ENCODE measurements around the gene SPP2.

Gene SPP2

GRCh38 chr2:234083572-234084348, 33.3 kb downstream of the SPP2 start:
- in situ Hi-C loops (cut with HindIII; ENCODE audit: low sequenced_read_pairs) = no loop called here

GRCh38 chr2:234091432-234091879, 41.0 kb downstream of the SPP2 start:
- in situ Hi-C loops (cut with HindIII; ENCODE audit: low sequenced_read_pairs) = no loop called here

DNA sequence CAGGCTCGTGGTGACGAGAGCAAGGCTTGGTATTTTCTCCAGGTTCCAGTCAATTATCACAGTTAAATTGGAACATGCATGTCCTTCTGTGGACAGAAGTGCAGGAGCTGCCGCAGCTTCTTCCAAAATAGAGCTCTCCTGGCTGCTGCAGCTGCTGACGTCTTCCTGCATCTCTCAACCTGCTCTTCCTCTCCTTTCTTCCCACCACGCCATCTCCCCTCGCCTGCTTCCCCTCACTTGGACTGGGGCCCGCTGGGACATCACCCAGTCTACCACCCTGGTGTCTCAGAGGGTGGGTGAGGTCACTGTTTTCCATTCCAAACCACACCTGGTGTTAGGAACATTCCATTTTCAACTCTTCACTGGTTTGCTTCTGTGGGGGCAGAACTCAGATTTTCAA, 41.4 kb downstream of the SPP2 start:
- in situ Hi-C loops (cut with HindIII; ENCODE audit: low sequenced_read_pairs) = no loop called here

GRCh38 chr2:234092344-234092743, 41.8 kb downstream of the SPP2 start:
- in situ Hi-C loops (cut with HindIII; ENCODE audit: low sequenced_read_pairs) = no loop called here

- in situ Hi-C loops (cut with HindIII; ENCODE audit: low sequenced_read_pairs) = no loop called here
Measured at GRCh38 chr2:234095301-234095700, 44.8 kb downstream of the SPP2 start.

- in situ Hi-C loops (cut with HindIII; ENCODE audit: low sequenced_read_pairs) = no loop called here
Measured at GRCh38 chr2:234096164-234096563, 45.7 kb downstream of the SPP2 start.

DNA sequence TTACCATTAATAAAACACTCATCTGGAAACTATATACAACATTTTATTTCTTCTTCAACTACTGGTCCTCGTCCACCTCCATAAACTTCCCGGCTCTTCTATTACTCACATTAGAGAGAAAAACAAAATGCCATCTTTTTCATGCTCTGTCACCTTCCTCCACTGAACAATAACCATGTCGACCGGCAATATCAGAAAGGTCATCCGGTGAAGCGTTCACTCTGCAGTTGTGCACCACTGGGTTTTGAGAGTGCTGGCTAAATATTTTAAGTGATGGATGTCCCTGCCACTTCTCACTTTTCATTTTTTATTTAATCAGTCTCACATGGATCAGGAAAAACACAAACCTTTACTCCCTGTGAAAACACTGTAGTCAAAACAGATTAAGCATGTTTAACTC, 48.2 kb downstream of the SPP2 start:
- in situ Hi-C loops (cut with HindIII; ENCODE audit: low sequenced_read_pairs) = no loop called here

DNA sequence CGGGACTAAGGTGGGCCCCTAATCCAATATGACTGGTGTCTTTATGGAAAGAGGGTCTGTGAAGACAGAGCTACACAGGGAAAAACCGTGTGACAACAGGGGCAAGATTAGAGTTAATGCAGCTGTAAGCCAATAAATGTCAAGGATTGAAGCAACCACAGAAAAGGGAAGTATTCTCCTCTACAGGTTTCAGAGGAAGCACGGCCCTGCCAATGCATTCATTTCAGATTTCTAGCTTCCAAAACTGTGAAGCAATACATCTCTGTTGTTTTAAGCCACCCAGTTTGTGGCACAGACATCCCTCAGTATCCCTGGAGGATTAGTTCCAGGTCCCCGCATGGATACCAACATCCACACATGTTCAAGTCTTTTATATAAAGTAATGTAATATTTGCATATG, 48.8 kb downstream of the SPP2 start:
- in situ Hi-C loops (cut with HindIII; ENCODE audit: low sequenced_read_pairs) = no loop called here

DNA sequence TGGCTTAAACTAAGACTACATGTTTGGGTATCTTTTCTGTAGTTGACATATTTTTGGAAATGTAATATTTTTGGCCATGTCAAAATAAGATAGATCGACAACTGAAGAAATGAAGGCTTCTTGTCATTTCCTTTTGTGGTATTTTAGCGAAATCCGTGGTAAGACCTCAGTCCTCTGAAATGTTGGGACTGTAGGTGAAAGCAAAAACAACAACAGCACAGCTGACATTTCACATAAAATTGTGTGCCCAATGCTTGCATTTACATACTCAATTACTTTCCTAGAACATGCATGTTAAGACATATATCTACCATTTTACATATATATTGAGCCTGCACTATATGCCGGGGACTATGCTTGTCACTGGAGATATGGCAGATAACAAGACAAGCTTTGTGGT, 50.2 kb downstream of the SPP2 start:
- in situ Hi-C loops (cut with HindIII; ENCODE audit: low sequenced_read_pairs) = no loop called here

GRCh38 chr2:234102112-234102511, 51.6 kb downstream of the SPP2 start:
- in situ Hi-C loops (cut with HindIII; ENCODE audit: low sequenced_read_pairs) = no loop called here

- in situ Hi-C loops (cut with HindIII; ENCODE audit: low sequenced_read_pairs) = loop anchor here (5.0 kb wide), 2 partner anchors 46 to 101 kb away; no protein-coding TSS in a partner anchor
Measured at GRCh38 chr2:234107861-234108260, 57.4 kb downstream of the SPP2 start.

- in situ Hi-C loops (cut with HindIII; ENCODE audit: low sequenced_read_pairs) = loop anchor here (5.0 kb wide), 2 partner anchors 47 to 102 kb away; no protein-coding TSS in a partner anchor
Measured at GRCh38 chr2:234109321-234109720, 58.8 kb downstream of the SPP2 start.

DNA sequence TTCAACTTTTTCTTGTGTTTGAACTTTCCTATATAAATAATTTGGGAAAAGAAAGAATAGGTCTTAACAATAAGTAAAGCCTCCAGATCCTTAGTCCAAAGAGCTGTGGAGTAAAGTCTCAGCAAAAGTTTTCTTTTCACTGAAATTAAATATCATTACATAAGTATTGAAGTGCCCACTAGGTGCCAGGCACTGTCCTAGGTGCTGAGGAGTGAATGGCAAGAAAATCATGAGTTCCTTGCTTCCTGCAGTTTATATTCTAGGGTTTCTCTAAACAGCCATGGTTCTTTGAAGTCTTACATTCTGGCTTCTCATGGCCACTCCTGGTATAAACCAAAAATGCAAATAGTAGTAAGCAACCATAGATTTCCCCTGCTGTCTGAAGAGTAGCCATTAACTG, 59.7 kb downstream of the SPP2 start:
- in situ Hi-C loops (cut with HindIII; ENCODE audit: low sequenced_read_pairs) = loop anchor here (5.0 kb wide), 1 partner anchor 392 kb away; no protein-coding TSS in a partner anchor

DNA sequence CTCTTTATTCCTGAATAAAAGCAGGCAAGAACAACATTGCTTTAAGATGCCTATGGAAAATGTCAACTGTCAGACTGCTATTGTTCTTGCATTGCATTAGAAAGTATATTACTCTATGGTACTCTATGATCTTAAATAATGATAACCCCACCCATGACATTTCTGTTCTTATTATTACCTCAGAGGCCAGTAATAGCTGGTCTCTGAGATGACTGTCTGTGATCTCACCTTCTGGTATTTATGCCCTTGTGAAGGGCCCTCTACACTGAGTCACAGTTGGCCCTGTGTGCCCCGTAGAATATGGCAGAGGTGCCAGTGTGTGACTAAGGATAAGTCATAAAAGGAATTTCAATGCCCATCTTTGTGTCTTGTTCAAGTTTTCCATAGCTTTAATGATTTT, 61.0 kb downstream of the SPP2 start:
- in situ Hi-C loops (cut with HindIII; ENCODE audit: low sequenced_read_pairs) = loop anchor here (5.0 kb wide), 1 partner anchor 391 kb away; no protein-coding TSS in a partner anchor

DNA sequence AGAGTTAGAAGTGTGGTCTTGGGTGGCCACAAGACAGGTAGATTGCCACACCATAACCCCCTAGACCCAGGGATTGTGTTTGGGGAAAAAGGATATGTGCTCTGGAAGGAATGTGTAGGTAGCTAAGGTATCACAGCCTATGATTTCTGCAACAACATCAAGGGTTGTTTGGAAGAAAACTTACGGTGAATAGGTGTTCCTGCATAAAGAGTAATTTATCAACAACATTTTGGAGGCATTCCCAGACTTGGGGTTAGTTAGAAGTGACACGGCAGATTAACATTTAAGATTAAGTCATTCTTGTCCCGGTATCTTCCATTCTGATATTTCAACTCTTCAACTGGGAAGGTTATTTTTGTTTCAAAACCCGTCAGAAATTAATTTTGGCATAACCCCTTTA, 65.5 kb downstream of the SPP2 start:
- in situ Hi-C loops (cut with HindIII; ENCODE audit: low sequenced_read_pairs) = no loop called here

- in situ Hi-C loops (cut with HindIII; ENCODE audit: low sequenced_read_pairs) = no loop called here
Measured at GRCh38 chr2:234121999-234122398, 71.5 kb downstream of the SPP2 start.

- in situ Hi-C loops (cut with HindIII; ENCODE audit: low sequenced_read_pairs) = no loop called here
Measured at GRCh38 chr2:234125451-234126145, 75.1 kb downstream of the SPP2 start.

- in situ Hi-C loops (cut with HindIII; ENCODE audit: low sequenced_read_pairs) = no loop called here
Measured at GRCh38 chr2:234126146-234126470, 75.6 kb downstream of the SPP2 start.

Data from endothelial cell of hepatic sinusoid (primary cell).